Mesenteric fat pad (tissue), 1 donor: Measurements from ENCODE around the gene GGPS1. TPM values are rescaled to one million over a fixed set of nuclear protein-coding genes. Genes with fewer than 3 reads are reported as not detected.
A peak's percentile ranks its signal among the peaks of the same experiment; 100 is the strongest.
"Not testable (repeated sequence)": the region's sequence is repeated elsewhere in the genome, so short reads cannot be mapped to it uniquely, and the experiment has no call there.

Experiments used
- DNase-seq: peaks from one replicate; pipeline ENCODE4 v3.0.0-alpha.2; 2020; ENCODE audit warnings: low spot score
- long read RNA-seq: library from polyadenylated mRNA; unstranded; transcript quantifications from one replicate; pipeline ENCODE4 v2.0.0, GENCODE V29; 2020
- total RNA-seq: library from RNA; stranded (reverse); fragmentation: NEBNext Ultra II Directional; extraction: Animal tissue kit (Norgen Biotek cat#: 25700); gene quantifications from one replicate; pipeline ENCODE4 v1.2.1, GENCODE V29; 2021
- donor health status: DM: yes; HTN: yes; CAD: no.

GGPS1 gene
- 31.2 TPM for total RNA-seq
- long read RNA-seq, transcript GGPS1-203 (3 exons, 1,407 nt), result minor isoform, 12 of 120 reads
- long read RNA-seq, transcript GGPS1-201 (4 exons, 2,895 nt), result major isoform, 106 of 120 reads
- long read RNA-seq, partial matches to known transcripts, result 0 of 120 reads
- long read RNA-seq, other reads (novel, unspliced or antisense), result 2 of 120 reads

GRCh38 chr1:235328271-235329138 lies at the start of gene GGPS1:
Gene GGPS1 (plus strand): TSS chr1:235328570. CDS start chr1:235335265, 6,695 bp downstream.
- DNase-seq, result peak; percentile 99

GRCh38 chr1:235278915-235279292 lies 49.5 kb upstream of the GGPS1 start:
- DNase-seq, result no peak

- no peak for DNase-seq
Measured at GRCh38 chr1:235279694-235280093, 48.7 kb upstream of the GGPS1 start.

- no peak for DNase-seq
Measured at GRCh38 chr1:235280467-235280866, 47.9 kb upstream of the GGPS1 start.

- DNase-seq, result not testable (repeated sequence)
Measured at GRCh38 chr1:235283636-235284035, 44.7 kb upstream of the GGPS1 start.

GRCh38 chr1:235284231-235284769 lies 44.1 kb upstream of the GGPS1 start:
- DNase-seq, result no peak

GRCh38 chr1:235286667-235287066 lies 41.7 kb upstream of the GGPS1 start:
- DNase-seq, result no peak

GRCh38 chr1:235287208-235287882 lies 41.0 kb upstream of the GGPS1 start:
- DNase-seq, result no peak

- no peak for DNase-seq
Measured at GRCh38 chr1:235289859-235290739, 38.3 kb upstream of the GGPS1 start.

- no peak for DNase-seq
Measured at GRCh38 chr1:235290740-235291502, 37.4 kb upstream of the GGPS1 start.

GRCh38 chr1:235291599-235292091 lies 36.7 kb upstream of the GGPS1 start:
- no peak for DNase-seq

- no peak for DNase-seq
Measured at GRCh38 chr1:235292790-235293189, 35.6 kb upstream of the GGPS1 start.

- no peak for DNase-seq
Measured at GRCh38 chr1:235293322-235293942, 34.9 kb upstream of the GGPS1 start.

GRCh38 chr1:235295902-235296350 lies 32.4 kb upstream of the GGPS1 start:
- DNase-seq, result no peak

- DNase-seq, result no peak
Measured at GRCh38 chr1:235296729-235297128, 31.6 kb upstream of the GGPS1 start.

GRCh38 chr1:235297579-235297978 lies 30.8 kb upstream of the GGPS1 start:
- no peak for DNase-seq

GRCh38 chr1:235298758-235299157 lies 29.6 kb upstream of the GGPS1 start:
- DNase-seq, result no peak

- no peak for DNase-seq
Measured at GRCh38 chr1:235299169-235299858, 29.1 kb upstream of the GGPS1 start.

- no peak for DNase-seq
Measured at GRCh38 chr1:235302143-235302542, 26.2 kb upstream of the GGPS1 start.
